Transverse colon (tissue), 4 donors: Measurements from ENCODE around the gene FOXA2. TPM values are rescaled to one million over a fixed set of nuclear protein-coding genes. Genes with fewer than 3 reads are reported as not detected.

Experiments used
- DNase-seq: peaks from one replicate; pipeline ENCODE4 v3.0.0-alpha.2; 2019
- H3K27ac ChIP-seq, 4 donors: fragments of 200-600 bp; sonication (generic); 2 replicates each; pipeline ENCODE4 v1.5.1; 2016 to 2018; ENCODE audit warnings: inconsistent platforms in 4 of 4
- H3K27me3 ChIP-seq: fragments of 200-600 bp; sonication (generic); 2 replicates; pipeline ENCODE4 v1.5.1; 2017; ENCODE audit warnings: inconsistent platforms
- H3K36me3 ChIP-seq, 4 donors: fragments of 200-600 bp; sonication (generic); 2 replicates each; pipeline ENCODE4 v1.5.1; 2017 to 2019; ENCODE audit warnings: inconsistent platforms in 4 of 4
- H3K4me1 ChIP-seq, 4 donors: fragments of 200-600 bp; sonication (generic); 2 replicates each; pipeline ENCODE4 v1.5.1; 2017 to 2020; ENCODE audit warnings: inconsistent platforms in 4 of 4
- H3K4me3 ChIP-seq, 4 donors: fragments of 200-600 bp; sonication (generic); 1 replicate in 1 of 4; 2 replicates in 3 of 4; pipeline versions ENCODE4 v1.5.1 to v1.6.1; 2017 to 2019; ENCODE audit warnings: inconsistent platforms in 4 of 4
- H3K9me3 ChIP-seq, 2 donors: fragments of 200-600 bp; sonication (generic); 2 replicates each; pipeline ENCODE4 v1.5.1; 2017 to 2019; ENCODE audit warnings: inconsistent platforms in 2 of 2
- EP300 ChIP-seq: sonication (generic); formaldehyde crosslinking; IDR thresholded peaks from one replicate; pipeline ENCODE4 v1.6.1; 2017; ENCODE audit warnings: antibody characterized with exemption, low read depth
- POLR2A ChIP-seq: fragments of 450-650 bp; IDR thresholded peaks from one replicate; pipeline ENCODE4 v1.6.1; 2016; ENCODE audit warnings: antibody characterized with exemption, mild to moderate bottlenecking, moderate library complexity
- POLR2AphosphoS5 ChIP-seq, 3 donors: sonication (generic); formaldehyde crosslinking; IDR thresholded peaks; one replicate each; pipeline ENCODE4 v1.6.1; 2016; ENCODE audit warnings: antibody characterized with exemption in 3 of 3
- WGBS, 2 donors: methylation state at CpG; one replicate each; pipeline ENCODE4 v1.1.5; 2018; ENCODE audit warnings: low coverage in 1 of 2; 5-methylcytosine and 5-hydroxymethylcytosine counted together
- in situ Hi-C, 4 donors: fragments of 200-750 bp; cut with MboI; loops; one replicate each; pipeline versions ENCODE4 v1.15.0 to v1.15.1; 2017; ENCODE audit warnings: low sequenced_read_pairs in 3 of 4, low pct_ligation_motif_present in 1 of 4, low pct_unique_long_range_greater_than_20kb in 1 of 4
- intact Hi-C: fragments of 100-400 bp; cut with DNase I; formaldehyde crosslinking; loops from one replicate; pipeline ENCODE4 v1.15.1; 2023; ENCODE audit warnings: low total_unique reads
- total RNA-seq, 4 donors: library from RNA; depleted of rRNA; stranded (reverse); fragments of >200 nt; gene quantifications; one replicate each; pipeline ENCODE4 v1.1.0, GENCODE V29; 2016
- TF ChIP-seq, protein P1 (sequence below), 5 experiments: fragments of 200-600 bp in 3 of 5; fragments of 450-650 bp in 2 of 5; sonication (generic) in 3 of 5; IDR thresholded peaks; 1 replicate in 2 of 5; 2 replicates in 3 of 5; pipeline ENCODE4 v1.5.1; 2016 to 2017; ENCODE audit warnings: antibody characterized with exemption in 5 of 5, inconsistent platforms in 3 of 5, mild to moderate bottlenecking in 2 of 5, moderate library complexity in 1 of 5

FOXA2 gene
- total RNA-seq, 4 donors from 2014 or later = 10.5 to 16.1 (median 12.6) TPM

DNA sequence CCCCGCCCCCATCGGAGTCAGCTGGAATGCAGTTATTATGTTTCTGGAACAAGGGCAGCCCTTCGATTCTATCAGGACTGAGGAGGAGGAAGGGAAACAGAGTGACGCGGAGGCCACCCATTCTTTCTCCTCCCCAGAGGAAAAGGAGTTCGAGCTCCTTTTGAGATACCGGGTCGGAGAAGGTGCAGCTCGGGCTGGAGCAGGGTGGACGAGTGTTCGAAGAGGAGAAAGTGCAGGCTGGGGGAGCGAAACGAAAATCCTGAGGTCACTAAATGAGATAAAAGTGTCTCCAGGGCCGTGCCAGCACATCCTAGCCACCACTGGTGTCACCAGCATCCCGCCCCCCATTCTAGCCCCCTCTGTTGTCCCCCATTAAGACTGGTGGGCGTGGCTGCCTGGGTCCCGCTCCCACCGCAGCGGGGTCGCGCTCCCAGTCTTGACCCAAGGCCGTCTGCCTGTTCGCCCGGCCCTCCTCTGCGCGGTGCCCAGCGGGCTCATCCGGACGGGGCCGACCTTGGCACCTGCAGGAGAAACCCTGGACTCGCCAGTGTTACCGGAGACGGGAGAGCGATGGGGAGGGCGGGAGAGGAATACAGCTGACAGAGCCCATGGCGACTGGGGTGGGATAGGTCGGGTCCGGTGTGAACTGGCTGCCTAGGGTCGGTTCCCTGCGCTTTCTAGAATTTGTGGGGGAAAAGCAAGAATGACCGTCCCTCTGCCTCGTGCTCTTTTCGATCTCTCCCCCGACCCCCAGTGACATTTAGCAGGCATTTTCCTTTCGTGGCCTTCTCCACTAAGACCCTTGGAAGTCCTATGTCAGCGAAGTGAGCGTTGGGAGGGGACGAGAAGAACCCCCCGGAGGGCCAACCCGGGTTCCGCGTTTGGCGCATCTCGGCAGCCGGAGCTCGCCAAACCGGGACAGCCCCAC lies 16.2 kb downstream of the FOXA2 start:
- no peaks in the 10 kb centered on the region for H3K36me3 ChIP-seq
- TF ChIP-seq POLR2AphosphoS5 (IDR thresholded peaks at IDR 0.05) = no peak
- TF ChIP-seq EP300 = no peak
- TF ChIP-seq, protein P1, sequence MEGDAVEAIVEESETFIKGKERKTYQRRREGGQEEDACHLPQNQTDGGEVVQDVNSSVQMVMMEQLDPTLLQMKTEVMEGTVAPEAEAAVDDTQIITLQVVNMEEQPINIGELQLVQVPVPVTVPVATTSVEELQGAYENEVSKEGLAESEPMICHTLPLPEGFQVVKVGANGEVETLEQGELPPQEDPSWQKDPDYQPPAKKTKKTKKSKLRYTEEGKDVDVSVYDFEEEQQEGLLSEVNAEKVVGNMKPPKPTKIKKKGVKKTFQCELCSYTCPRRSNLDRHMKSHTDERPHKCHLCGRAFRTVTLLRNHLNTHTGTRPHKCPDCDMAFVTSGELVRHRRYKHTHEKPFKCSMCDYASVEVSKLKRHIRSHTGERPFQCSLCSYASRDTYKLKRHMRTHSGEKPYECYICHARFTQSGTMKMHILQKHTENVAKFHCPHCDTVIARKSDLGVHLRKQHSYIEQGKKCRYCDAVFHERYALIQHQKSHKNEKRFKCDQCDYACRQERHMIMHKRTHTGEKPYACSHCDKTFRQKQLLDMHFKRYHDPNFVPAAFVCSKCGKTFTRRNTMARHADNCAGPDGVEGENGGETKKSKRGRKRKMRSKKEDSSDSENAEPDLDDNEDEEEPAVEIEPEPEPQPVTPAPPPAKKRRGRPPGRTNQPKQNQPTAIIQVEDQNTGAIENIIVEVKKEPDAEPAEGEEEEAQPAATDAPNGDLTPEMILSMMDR (IDR thresholded peaks at IDR 0.05) = no peak
- TF ChIP-seq POLR2A = no peak
- H3K4me1 ChIP-seq = peaks cover 0 to 8% (median 3%) of the 10 kb centered on the region in 4 donors
- H3K27ac ChIP-seq = no peak overlapping the region
- H3K9me3 ChIP-seq = no peaks in the 10 kb centered on the region
- in situ Hi-C loops (no loop called here), intact Hi-C loops (no loop called here)
- H3K27me3 ChIP-seq = peaks cover 99% of the 10 kb centered on the region
- DNase-seq = no peak
- H3K4me3 ChIP-seq = peak overlapping the region in 3 of 4 donors; percentile 5 to 26 (median 15)
- 27 to 40% methylated on average over 9 to 46 of the region's 57 CpGs for WGBS, 2 donors

DNA sequence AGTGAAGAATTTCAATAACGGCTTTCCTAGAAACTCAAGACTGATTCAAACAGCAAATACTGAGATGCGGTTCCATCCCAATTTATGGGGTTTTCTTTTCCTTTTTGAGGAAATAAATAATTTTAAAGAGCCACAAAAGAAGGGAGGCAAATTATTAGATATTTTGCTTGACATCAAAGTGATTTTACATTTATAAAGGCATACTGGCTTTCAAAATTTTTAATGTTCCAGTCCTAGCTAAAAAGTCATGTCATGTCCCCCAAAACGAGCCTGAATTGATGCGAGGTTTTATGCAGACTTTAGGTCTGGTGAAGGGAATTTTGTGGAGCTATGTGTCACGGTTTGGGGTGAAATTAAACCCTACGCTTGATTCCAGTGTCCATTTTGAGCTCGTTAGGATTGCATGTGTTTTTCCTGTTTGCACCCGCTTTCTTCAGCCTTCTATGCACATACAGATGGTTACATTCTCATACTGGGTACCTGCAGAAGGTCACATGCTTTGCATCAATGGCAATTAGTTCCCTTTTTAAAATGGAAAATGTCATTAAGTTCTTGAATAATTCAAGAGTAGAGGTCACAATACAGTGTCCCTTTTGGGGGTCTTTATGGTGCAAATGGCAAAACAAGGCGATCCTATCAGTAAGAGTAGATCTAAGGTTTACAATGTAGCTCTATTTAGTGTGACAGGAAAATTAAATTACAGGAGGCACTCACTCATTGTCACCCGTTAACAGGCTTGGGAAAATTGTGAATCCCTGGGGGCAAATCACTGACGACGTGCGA lies 17.3 kb downstream of the FOXA2 start:
- 39 to 50% methylated on average over 12 to 13 of the region's 13 CpGs for WGBS, 2 donors
- Histone ChIP-seq H3K27ac (no peak overlapping the region), H3K36me3 (no peaks in the 10 kb centered on the region), H3K27me3 (peaks cover 97% of the 10 kb centered on the region), H3K4me3 (no peak overlapping the region), H3K9me3 (no peaks in the 10 kb centered on the region), H3K4me1 (peaks cover 0 to 8% (median 3%) of the 10 kb centered on the region in 4 donors)
- no peak for DNase-seq
- TF ChIP-seq POLR2AphosphoS5 (IDR thresholded peaks at IDR 0.05) (no peak), EP300 (no peak), POLR2A (no peak)
- TF ChIP-seq, protein P1 (IDR thresholded peaks at IDR 0.05) = no peak
- in situ Hi-C loops = no loop called here
- intact Hi-C loops = no loop called here

GRCh38 chr20:22563062-22563965 lies 21.1 kb downstream of the FOXA2 start:
- H3K4me1 ChIP-seq = no peaks in the 10 kb centered on the region
- no peaks in the 10 kb centered on the region for H3K9me3 ChIP-seq
- TF ChIP-seq POLR2AphosphoS5 (IDR thresholded peaks at IDR 0.05) = no peak
- no peak for TF ChIP-seq POLR2A
- TF ChIP-seq EP300 = no peak
- TF ChIP-seq, protein P1 (IDR thresholded peaks at IDR 0.05) = no peak
- H3K27ac ChIP-seq = no peak overlapping the region
- intact Hi-C loops (no loop called here), in situ Hi-C loops (no loop called here)
- peaks cover 97% of the 10 kb centered on the region for H3K27me3 ChIP-seq
- no peak for DNase-seq
- H3K36me3 ChIP-seq = no peaks in the 10 kb centered on the region
- H3K4me3 ChIP-seq = no peak overlapping the region
- WGBS, 2 donors = 35 to 57% methylated on average over 4 to 7 of the region's 7 CpGs
